ENCODE measurements around the gene DDX11.
"Not testable (repeated sequence)": the region's sequence is repeated elsewhere in the genome, so short reads cannot be mapped to it uniquely, and the experiment has no call there.

DDX11 gene

DNA sequence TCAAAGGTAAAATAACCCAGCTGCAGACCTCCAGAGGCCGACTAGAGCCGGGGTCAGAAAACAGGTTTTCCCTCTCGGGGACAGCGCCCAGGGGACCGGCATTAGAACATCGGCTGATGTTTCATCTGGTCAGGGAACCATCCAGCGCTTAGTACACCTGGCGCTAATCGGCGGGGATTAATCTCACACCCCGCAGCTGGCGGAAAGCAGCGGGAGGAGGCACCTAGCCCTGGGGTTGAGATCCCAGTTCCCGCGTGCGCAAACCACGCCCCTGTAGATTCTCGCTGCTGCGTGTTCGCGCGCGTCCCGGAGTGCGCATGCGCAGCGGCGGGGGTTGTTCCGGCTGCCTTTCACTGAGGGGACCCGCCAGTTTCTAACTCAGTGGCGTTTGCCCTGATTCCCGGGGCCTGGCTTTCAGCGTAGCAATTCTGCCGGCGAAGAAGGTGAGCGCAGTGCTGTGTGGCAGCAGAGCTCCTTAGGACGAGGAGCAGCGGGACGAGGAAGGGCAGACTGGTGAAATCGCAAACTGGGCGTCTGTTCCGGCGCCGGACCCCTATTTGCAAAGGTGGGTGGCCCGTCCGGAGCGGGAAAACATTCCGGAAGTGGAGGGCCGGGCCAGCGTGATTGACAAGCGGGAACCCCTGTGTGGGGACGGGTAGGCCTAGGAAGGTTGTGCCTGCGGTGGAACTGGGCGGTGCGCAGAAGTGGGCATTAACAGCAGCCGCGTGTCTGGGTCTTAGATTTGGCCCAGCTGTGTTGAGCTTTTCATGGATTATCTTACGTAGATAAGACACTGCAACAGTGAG is at the start of gene DDX11:
Gene DDX11, plus strand, starts transcription at position 334 of the 806 bp plus-strand sequence. CDS start 4,534 bp downstream, outside the sequence.
- TF ChIP-seq GATA2, GATA3 (IDR thresholded peaks at IDR 0.05; ENCODE audit: low read depth, low read length): not testable (repeated sequence)

DNA sequence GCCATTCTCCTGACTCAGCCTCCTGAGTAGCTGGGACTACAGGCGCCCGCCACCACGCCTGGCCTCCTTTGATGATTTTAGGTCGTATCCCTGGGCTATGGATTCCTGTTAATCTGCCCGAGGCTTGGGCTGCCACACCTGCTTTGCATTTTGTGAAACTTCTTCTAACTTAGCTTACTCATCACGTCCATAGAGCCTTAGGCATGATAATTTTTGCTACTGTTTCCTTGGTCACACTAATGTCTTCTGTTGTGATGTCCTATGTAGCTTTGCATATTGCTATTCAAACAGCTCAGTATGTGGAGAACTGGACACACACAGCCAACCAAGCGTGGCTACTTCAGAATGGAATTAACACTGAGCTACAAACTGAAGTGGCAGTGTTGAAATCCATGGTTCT is 47.5 kb upstream of the DDX11 start:
- TF ChIP-seq GATA3 (IDR thresholded peaks at IDR 0.05; ENCODE audit: low read depth, low read length) (no peak), GATA2 (IDR thresholded peaks at IDR 0.05; ENCODE audit: low read depth, low read length) (no peak)

DNA sequence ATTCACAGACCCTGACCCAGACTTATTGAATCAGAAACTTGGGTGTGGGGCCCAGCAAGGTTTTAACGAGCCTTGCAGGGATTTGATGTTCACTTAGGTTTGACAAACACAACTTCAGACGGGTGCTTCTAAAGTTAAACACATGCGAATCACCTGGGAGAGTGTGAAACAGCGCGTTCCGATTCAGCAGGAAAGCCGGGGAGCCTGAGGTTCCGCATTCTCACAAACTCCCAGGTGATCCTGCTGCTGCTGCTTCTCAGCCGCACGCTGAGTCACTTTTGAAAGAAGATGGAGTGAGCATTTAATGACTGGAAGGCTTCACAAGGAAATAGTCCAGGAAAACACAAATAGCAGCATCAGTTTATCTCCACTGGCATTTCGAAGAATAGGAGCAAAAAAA is 44.2 kb upstream of the DDX11 start:
- TF ChIP-seq GATA2 (IDR thresholded peaks at IDR 0.05; ENCODE audit: low read depth, low read length) (no peak), GATA3 (IDR thresholded peaks at IDR 0.05; ENCODE audit: low read depth, low read length) (no peak)

DNA sequence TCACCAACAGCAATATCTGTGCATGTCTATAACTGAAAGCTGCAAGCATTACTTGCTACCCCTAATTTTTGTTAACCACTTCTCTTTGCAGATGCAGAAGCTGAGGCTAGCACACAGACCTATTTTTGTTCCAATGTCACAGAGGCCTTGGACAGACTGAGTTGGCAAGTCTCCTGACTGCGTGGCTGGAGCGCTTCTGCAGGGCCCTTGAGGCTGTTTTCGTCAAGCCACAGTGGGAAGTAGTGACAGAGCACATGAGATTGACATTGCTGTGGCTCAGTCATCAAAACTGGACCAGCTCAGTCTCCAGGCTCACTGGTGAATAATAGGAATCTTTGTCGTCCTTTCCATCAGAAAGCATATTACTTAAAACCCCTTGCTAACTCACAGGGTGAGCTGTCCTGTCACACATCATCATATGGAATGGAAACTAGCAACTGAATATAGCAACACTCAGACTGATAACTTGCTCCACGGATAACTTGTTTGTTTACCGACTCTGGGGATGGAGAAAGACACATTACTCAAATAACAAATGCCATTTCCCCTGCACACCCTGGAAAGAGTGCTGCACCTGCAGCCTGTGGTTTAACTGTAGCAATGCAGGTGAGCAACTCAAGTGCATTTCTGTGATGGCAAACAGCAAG is 43.6 kb upstream of the DDX11 start:
- no peak for TF ChIP-seq GATA3 (IDR thresholded peaks at IDR 0.05; ENCODE audit: low read depth, low read length)
- TF ChIP-seq GATA2 (IDR thresholded peaks at IDR 0.05; ENCODE audit: low read depth, low read length), result no peak

DNA sequence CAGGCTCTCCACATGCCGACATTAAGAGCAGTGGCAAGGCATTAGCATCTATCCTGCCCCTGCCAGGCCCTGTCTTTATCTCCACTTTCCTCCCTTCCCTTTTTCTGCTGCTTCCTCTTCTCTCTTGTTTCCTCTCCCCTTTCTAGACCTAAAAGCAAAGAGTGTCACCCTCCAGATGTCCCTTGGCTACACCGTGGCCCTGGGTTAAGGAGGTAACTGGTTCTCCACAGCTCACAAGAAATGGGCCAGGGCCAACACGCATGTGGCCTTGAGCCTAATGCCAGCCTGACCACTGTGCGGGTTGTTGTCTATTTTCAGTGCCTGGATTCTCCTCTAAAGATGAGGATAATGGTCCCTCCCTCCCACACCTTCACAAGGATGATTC is 41.7 kb upstream of the DDX11 start:
- TF ChIP-seq GATA3 (IDR thresholded peaks at IDR 0.05; ENCODE audit: low read depth, low read length) (no peak), GATA2 (IDR thresholded peaks at IDR 0.05; ENCODE audit: low read depth, low read length) (no peak)

GRCh38 chr12:31033146-31033545 is 40.5 kb upstream of the DDX11 start:
- no peak for TF ChIP-seq GATA2 (IDR thresholded peaks at IDR 0.05; ENCODE audit: low read depth, low read length)
- no peak for TF ChIP-seq GATA3 (IDR thresholded peaks at IDR 0.05; ENCODE audit: low read depth, low read length)

DNA sequence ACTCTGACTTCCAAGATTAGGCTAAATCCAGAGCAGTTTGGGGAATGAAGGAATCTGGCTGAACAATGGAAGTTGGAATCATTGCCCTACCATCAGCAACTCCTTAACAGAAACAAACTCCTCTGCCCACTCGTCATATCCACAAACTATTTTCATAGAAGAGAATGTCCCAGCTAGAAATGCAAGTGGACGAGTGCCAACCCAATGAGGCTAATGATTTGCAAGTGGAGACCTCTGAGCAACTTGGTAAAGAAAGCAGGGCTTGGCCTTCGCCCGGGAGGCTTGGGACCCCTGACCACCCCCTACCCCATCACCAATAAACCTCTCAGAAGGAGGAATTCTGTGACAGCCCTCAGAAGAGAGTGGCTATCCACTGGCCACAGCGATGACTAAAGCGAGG is 40.0 kb upstream of the DDX11 start:
- TF ChIP-seq GATA2 (IDR thresholded peaks at IDR 0.05; ENCODE audit: low read depth, low read length), result no peak
- TF ChIP-seq GATA3 (IDR thresholded peaks at IDR 0.05; ENCODE audit: low read depth, low read length), result no peak

DNA sequence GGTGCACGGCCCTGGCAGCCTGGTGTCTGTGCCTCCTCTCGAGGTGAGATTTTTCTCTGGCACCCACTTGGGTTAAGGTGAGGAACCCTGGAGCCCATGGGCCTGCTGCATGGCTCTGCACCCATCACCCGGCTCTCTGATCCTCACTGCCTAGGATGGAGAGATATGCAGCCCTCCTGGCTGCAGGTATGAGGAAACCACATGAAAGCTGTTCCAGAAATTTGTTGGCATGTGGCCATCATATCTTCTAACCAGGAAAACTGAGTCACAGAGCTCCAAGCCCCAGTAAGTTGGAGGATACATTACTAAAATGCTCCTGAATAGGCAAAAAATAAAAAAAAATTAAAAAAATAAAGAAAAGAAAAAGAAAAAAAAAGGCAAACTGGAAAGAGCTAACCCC is 39.3 kb upstream of the DDX11 start:
- TF ChIP-seq GATA2 (IDR thresholded peaks at IDR 0.05; ENCODE audit: low read depth, low read length) (no peak), GATA3 (IDR thresholded peaks at IDR 0.05; ENCODE audit: low read depth, low read length) (no peak)

DNA sequence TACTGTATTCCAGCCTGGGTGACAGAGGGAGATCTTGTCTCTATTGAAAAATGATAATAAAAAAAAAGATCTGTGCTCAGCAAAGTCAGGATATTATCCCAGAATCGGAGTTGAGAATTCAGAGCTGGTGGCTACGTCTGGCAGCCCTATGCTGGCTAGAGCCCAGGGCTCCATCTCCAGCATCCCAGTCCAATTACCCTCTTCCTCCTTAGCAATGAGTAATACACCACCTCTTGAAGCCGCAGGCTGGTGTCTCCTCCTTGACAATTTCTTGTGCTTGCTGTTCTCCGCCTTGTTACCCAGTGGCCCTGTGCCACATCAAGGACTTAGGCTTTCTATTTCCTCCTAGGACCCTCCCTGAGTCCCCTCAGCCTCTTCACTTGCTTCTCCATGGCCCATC is 38.4 kb upstream of the DDX11 start:
- no peak for TF ChIP-seq GATA3 (IDR thresholded peaks at IDR 0.05; ENCODE audit: low read depth, low read length)

GRCh38 chr12:31035967-31036665 is 37.5 kb upstream of the DDX11 start:
- TF ChIP-seq GATA3 (IDR thresholded peaks at IDR 0.05; ENCODE audit: low read depth, low read length) (no peak), GATA2 (IDR thresholded peaks at IDR 0.05; ENCODE audit: low read depth, low read length) (no peak)

DNA sequence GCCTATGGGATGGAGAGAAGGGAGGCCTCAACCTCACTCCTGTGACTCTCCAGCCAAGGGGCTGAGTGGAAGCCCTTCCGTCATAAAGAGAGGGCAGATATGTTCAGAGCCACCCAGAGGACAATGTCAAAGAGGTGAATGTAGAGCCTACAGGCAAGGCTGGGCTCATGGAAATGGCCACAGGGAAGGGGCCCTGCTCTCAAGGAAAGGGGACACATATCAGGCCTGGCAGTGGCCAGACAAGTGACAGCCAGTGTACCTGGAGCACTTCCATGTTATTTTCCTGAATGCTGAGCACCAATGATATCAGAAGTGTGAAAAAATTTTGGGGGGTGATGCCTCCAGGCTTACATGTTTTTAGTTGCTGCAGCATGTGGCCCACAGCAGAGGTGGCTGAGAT is 36.6 kb upstream of the DDX11 start:
- no peak for TF ChIP-seq GATA2 (IDR thresholded peaks at IDR 0.05; ENCODE audit: low read depth, low read length)
- TF ChIP-seq GATA3 (IDR thresholded peaks at IDR 0.05; ENCODE audit: low read depth, low read length), result no peak

GRCh38 chr12:31037931-31038330 is 35.7 kb upstream of the DDX11 start:
- TF ChIP-seq GATA3 (IDR thresholded peaks at IDR 0.05; ENCODE audit: low read depth, low read length) (no peak), GATA2 (IDR thresholded peaks at IDR 0.05; ENCODE audit: low read depth, low read length) (no peak)

DNA sequence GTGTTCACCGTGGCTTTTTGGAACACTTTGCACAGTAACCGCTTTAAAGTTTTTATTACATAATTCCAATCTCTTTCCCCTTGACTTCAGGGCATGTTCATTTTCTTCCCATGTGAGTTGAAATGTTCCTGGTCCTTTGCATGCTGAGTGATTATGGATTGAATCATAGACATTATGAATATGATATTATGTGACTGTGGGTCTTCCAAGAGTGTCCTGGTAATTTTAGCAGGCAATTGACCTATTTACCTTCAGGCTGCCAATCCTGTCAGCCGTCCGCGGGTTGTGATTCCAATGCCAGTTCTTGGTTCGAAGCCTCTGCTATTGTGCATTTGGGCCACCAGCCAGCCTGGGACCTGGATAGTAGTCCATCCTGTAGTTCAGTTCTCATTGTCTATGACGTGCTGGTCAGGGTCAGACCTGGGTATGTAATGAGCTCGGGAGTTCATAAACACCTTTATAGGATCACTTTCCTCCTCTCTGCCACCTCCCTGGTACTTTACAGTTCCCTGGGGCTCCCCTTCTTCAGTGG is 32.6 kb upstream of the DDX11 start:
- no peak for TF ChIP-seq GATA2 (IDR thresholded peaks at IDR 0.05; ENCODE audit: low read depth, low read length)
- no peak for TF ChIP-seq GATA3 (IDR thresholded peaks at IDR 0.05; ENCODE audit: low read depth, low read length)

- TF ChIP-seq GATA2 (IDR thresholded peaks at IDR 0.05; ENCODE audit: low read depth, low read length), result no peak
- no peak for TF ChIP-seq GATA3 (IDR thresholded peaks at IDR 0.05; ENCODE audit: low read depth, low read length)
Measured at GRCh38 chr12:31057671-31058070, 16.0 kb upstream of the DDX11 start.
